ENCODE data around the gene TLX1. TPM values are rescaled to one million over a fixed set of nuclear protein-coding genes. Genes with fewer than 3 reads are reported as not detected.
"Not testable (repeated sequence)": the region's sequence is repeated elsewhere in the genome, so short reads cannot be mapped to it uniquely, and the experiment has no call there.

Gene TLX1
- total RNA-seq, 1 donor from 2014 or later = not detected

DNA sequence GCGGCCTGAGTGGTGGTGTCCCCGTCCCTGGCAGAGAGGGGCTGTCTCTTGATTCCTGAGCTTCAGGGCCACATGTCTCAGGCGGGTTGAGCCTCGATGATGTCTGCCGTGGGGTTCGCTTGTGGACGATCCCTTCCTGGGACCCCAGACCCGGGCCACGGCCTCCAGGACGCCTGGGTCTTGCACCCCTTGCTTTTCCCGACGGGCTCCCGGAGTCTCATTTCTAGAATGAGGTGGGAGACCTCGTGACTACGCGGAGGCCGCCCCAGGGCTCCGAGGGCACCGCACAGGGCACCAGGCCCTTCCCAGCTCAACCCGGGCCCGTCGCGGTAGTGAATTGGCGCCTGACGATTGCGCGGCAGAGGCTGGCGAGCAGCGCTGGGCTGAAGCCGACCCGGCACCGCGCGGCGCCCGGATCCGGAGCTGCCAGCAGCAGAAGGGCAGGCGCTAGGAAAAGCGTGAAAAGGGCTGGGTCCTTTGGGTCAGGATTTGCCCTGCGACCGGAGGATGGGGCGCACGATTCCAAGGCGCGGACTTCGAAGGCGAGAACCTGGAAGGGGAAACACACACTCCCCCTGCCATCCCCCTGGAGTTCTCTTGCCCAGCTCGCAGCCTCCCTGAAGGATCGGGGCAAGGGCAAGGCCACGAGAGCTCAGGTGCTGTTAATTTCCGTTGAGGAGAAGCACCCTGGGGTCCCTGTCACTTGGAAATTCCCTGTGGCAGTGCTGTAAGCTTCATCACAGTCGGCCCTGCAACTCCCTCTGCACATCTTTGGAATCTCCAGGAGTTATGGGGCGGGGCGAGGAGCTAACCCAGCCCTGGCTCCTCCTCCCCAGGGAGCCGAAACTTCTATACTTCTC is 15.5 kb downstream of the TLX1 start:
- Histone ChIP-seq H3K9ac (ENCODE audit: low read depth in 1 of 3, low read length in 3 of 3) (peak overlapping the region in 1 of 3 donors; percentile 16), H3K36me3 (ENCODE audit: control insufficient read depth in 3 of 3, insufficient read depth in 3 of 3, low read length in 3 of 3) (no peaks in the 10 kb centered on the region), H3K9me3 (ENCODE audit: control insufficient read depth in 3 of 3, low read length in 3 of 3) (peaks cover 0 to 9% (median 0%) of the 10 kb centered on the region in 3 donors), H3K27me3 (ENCODE audit: control insufficient read depth in 3 of 3, insufficient read depth in 3 of 3, low read length in 3 of 3) (peaks cover 72 to 85% (median 78%) of the 10 kb centered on the region in 3 donors), H3K4me1 (ENCODE audit: control insufficient read depth in 3 of 3, insufficient read depth in 3 of 3, low read length in 3 of 3) (peaks cover 3 to 16% (median 8%) of the 10 kb centered on the region in 3 donors), H3K27ac (ENCODE audit: low read depth, low read length) (no peak overlapping the region), H3K4me3 (ENCODE audit: low read length in 3 of 3) (peak overlapping the region in 1 of 3 donors; percentile 13)

DNA sequence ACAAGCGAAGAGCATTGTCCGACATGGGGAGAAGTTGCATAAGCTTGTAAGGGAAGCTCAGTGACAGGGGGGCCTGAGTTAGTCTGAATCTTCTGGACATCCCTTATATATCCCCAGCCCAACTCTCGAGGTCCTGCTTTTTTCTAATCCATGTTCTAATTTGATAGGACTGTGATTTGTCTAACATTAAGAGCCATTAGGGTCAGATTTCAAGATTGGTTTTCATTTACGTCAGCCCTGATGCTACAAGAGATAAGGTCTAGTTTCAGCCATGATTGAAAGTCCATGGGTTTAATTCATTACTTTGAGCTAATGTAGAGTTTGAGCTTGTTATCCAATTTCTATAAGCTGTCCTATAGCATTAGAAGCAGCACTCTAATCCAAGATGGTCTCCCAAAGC is 20.3 kb downstream of the TLX1 start:
- Histone ChIP-seq H3K36me3 (ENCODE audit: control insufficient read depth in 3 of 3, insufficient read depth in 3 of 3, low read length in 3 of 3) (no peaks in the 10 kb centered on the region), H3K27ac (ENCODE audit: low read depth, low read length) (no peak overlapping the region), H3K27me3 (ENCODE audit: control insufficient read depth in 3 of 3, insufficient read depth in 3 of 3, low read length in 3 of 3) (peaks cover 56 to 60% (median 58%) of the 10 kb centered on the region in 3 donors), H3K4me1 (ENCODE audit: control insufficient read depth in 3 of 3, insufficient read depth in 3 of 3, low read length in 3 of 3) (peaks cover 0 to 6% (median 2%) of the 10 kb centered on the region in 3 donors), H3K4me3 (ENCODE audit: low read length in 3 of 3) (no peak overlapping the region), H3K9ac (ENCODE audit: low read depth in 1 of 3, low read length in 3 of 3) (no peak overlapping the region), H3K9me3 (ENCODE audit: control insufficient read depth in 3 of 3, low read length in 3 of 3) (peaks cover 0 to 9% (median 0%) of the 10 kb centered on the region in 3 donors)

DNA sequence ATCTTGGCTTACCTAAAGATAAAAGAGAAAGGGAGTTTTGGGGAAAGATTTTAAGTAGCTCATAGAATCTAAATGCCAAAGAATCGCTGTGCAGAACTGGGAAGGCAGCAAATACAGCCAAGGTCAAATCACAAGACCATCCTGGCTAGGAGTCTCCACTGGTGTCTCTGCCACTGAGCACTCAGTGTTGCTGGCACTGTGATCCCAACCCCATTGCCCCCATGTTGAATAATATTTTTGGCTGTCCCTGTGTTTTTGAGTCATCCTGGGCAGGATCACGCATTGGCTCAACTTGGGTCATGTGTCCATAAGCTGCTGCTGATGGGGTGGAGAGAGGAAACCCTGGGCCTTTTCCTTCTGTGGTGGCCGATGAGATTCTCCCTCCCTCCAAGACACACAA is 21.2 kb downstream of the TLX1 start:
- no peak overlapping the region for H3K9ac ChIP-seq (ENCODE audit: low read depth in 1 of 3, low read length in 3 of 3)
- no peak overlapping the region for H3K27ac ChIP-seq (ENCODE audit: low read depth, low read length)
- peaks cover 48 to 54% (median 53%) of the 10 kb centered on the region in 3 donors for H3K27me3 ChIP-seq (ENCODE audit: control insufficient read depth in 3 of 3, insufficient read depth in 3 of 3, low read length in 3 of 3)

GRCh38 chr10:101154506-101154905 is 23.4 kb downstream of the TLX1 start:
- not testable (repeated sequence) for H3K4me3 ChIP-seq (ENCODE audit: low read length in 3 of 3); H3K36me3 ChIP-seq (ENCODE audit: control insufficient read depth in 3 of 3, insufficient read depth in 3 of 3, low read length in 3 of 3)
- peaks cover 35 to 49% (median 47%) of the 10 kb centered on the region in 3 donors for H3K27me3 ChIP-seq (ENCODE audit: control insufficient read depth in 3 of 3, insufficient read depth in 3 of 3, low read length in 3 of 3)

More for the DNA sequence above, 21.2 kb downstream of the TLX1 start:
- H3K4me1 ChIP-seq (ENCODE audit: control insufficient read depth in 3 of 3, insufficient read depth in 3 of 3, low read length in 3 of 3) = no peaks in the 10 kb centered on the region
- H3K9me3 ChIP-seq (ENCODE audit: control insufficient read depth in 3 of 3, low read length in 3 of 3) = peaks cover 0 to 9% (median 0%) of the 10 kb centered on the region in 3 donors
- H3K36me3 ChIP-seq (ENCODE audit: control insufficient read depth in 3 of 3, insufficient read depth in 3 of 3, low read length in 3 of 3) = no peaks in the 10 kb centered on the region
- no peak overlapping the region for H3K4me3 ChIP-seq (ENCODE audit: low read length in 3 of 3)

DNA sequence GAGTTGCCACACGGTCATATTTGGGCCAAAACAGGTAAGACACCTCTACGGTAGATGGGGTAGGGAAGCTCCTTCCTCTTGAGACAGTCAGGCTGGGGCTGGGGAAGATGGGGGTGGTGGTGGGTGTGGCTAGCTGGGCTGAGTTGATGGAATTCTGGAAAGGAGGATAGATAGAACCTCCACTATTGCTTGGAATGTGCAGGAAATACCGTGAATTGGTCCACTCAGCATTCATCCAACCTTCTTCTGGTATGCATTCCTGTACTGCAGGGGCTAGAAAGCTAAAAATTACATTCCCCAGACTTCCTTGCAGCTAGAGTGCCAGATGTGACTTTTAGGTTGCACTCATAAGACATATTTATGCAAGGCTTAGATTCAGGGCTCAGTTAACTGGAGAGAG is 24.8 kb downstream of the TLX1 start:
- H3K9ac ChIP-seq (ENCODE audit: low read depth in 1 of 3, low read length in 3 of 3) = no peak overlapping the region
- H3K4me1 ChIP-seq (ENCODE audit: control insufficient read depth in 3 of 3, insufficient read depth in 3 of 3, low read length in 3 of 3) = no peaks in the 10 kb centered on the region
- H3K4me3 ChIP-seq (ENCODE audit: low read length in 3 of 3) = no peak overlapping the region
- no peaks in the 10 kb centered on the region for H3K9me3 ChIP-seq (ENCODE audit: control insufficient read depth in 3 of 3, low read length in 3 of 3)
- H3K27ac ChIP-seq (ENCODE audit: low read depth, low read length) = no peak overlapping the region
- peaks cover 35 to 46% (median 39%) of the 10 kb centered on the region in 3 donors for H3K27me3 ChIP-seq (ENCODE audit: control insufficient read depth in 3 of 3, insufficient read depth in 3 of 3, low read length in 3 of 3)
- H3K36me3 ChIP-seq (ENCODE audit: control insufficient read depth in 3 of 3, insufficient read depth in 3 of 3, low read length in 3 of 3) = no peaks in the 10 kb centered on the region

More at GRCh38 chr10:101154506-101154905, 23.4 kb downstream of the TLX1 start:
- H3K9ac ChIP-seq (ENCODE audit: low read depth in 1 of 3, low read length in 3 of 3); H3K27ac ChIP-seq (ENCODE audit: low read depth, low read length); H3K4me1 ChIP-seq (ENCODE audit: control insufficient read depth in 3 of 3, insufficient read depth in 3 of 3, low read length in 3 of 3); H3K9me3 ChIP-seq (ENCODE audit: control insufficient read depth in 3 of 3, low read length in 3 of 3): not testable (repeated sequence)

- Histone ChIP-seq H3K27ac (ENCODE audit: low read depth, low read length) (no peak overlapping the region), H3K4me3 (ENCODE audit: low read length in 3 of 3) (no peak overlapping the region), H3K9ac (ENCODE audit: low read depth in 1 of 3, low read length in 3 of 3) (no peak overlapping the region), H3K9me3 (ENCODE audit: control insufficient read depth in 3 of 3, low read length in 3 of 3) (no peaks in the 10 kb centered on the region), H3K4me1 (ENCODE audit: control insufficient read depth in 3 of 3, insufficient read depth in 3 of 3, low read length in 3 of 3) (peaks cover 4 to 6% (median 5%) of the 10 kb centered on the region in 3 donors), H3K27me3 (ENCODE audit: control insufficient read depth in 3 of 3, insufficient read depth in 3 of 3, low read length in 3 of 3) (peaks cover 29 to 47% (median 34%) of the 10 kb centered on the region in 3 donors), H3K36me3 (ENCODE audit: control insufficient read depth in 3 of 3, insufficient read depth in 3 of 3, low read length in 3 of 3) (no peaks in the 10 kb centered on the region)
These were observed 26.8 kb downstream of the TLX1 start for GRCh38 chr10:101157756-101158458.

GRCh38 chr10:101158459-101159058 is 27.5 kb downstream of the TLX1 start:
- Histone ChIP-seq H3K27ac (ENCODE audit: low read depth, low read length) (no peak overlapping the region), H3K27me3 (ENCODE audit: control insufficient read depth in 3 of 3, insufficient read depth in 3 of 3, low read length in 3 of 3) (peaks cover 33 to 50% (median 34%) of the 10 kb centered on the region in 3 donors), H3K9me3 (ENCODE audit: control insufficient read depth in 3 of 3, low read length in 3 of 3) (no peaks in the 10 kb centered on the region), H3K9ac (ENCODE audit: low read depth in 1 of 3, low read length in 3 of 3) (no peak overlapping the region), H3K36me3 (ENCODE audit: control insufficient read depth in 3 of 3, insufficient read depth in 3 of 3, low read length in 3 of 3) (no peaks in the 10 kb centered on the region), H3K4me3 (ENCODE audit: low read length in 3 of 3) (no peak overlapping the region), H3K4me1 (ENCODE audit: control insufficient read depth in 3 of 3, insufficient read depth in 3 of 3, low read length in 3 of 3) (peaks cover 4 to 6% (median 5%) of the 10 kb centered on the region in 3 donors)

DNA sequence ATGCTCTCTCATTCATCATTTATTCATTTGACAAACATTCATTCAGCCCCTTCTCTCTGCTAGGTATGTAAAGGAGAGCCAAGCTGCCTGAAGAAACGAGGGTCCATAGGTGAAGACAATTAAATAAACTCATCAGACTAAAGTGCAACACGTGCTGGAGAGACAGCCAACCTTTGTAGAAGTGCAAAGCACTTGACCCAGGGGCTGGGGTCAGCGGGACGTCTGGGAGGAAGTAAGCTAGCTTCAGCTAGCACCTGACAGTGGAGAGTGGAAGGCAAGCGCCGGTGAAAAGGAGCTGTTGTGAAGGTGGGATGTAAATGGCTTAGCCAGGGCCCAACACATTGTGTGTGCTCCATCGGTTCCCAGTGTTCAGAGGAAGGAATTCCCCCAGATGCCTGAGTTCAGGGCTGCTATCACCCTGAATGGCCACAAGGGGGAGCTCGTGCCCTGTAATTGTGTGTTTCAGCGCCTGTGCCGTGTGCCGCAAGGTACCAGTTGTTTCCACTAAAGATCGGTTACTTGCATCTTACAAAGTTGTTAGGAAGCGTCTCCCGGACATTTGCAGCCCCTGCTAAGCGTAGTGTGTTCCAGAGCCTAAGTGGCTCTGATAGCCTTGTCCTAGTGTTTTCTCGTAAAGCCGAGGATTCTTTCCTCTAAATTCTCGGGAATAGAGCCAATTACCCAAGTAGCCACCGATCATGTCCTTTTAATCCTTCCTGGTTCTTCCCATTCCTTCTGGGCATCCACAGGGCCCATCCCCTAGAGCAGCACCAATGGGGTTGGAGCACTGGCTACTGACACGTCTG is 30.6 kb downstream of the TLX1 start:
- Histone ChIP-seq H3K36me3 (ENCODE audit: control insufficient read depth in 3 of 3, insufficient read depth in 3 of 3, low read length in 3 of 3) (no peaks in the 10 kb centered on the region), H3K4me1 (ENCODE audit: control insufficient read depth in 3 of 3, insufficient read depth in 3 of 3, low read length in 3 of 3) (peaks cover 4 to 6% (median 5%) of the 10 kb centered on the region in 3 donors), H3K9me3 (ENCODE audit: control insufficient read depth in 3 of 3, low read length in 3 of 3) (no peaks in the 10 kb centered on the region), H3K4me3 (ENCODE audit: low read length in 3 of 3) (peak overlapping the region; percentile 57 to 66 (median 65)), H3K27ac (ENCODE audit: low read depth, low read length) (no peak overlapping the region), H3K27me3 (ENCODE audit: control insufficient read depth in 3 of 3, insufficient read depth in 3 of 3, low read length in 3 of 3) (peaks cover 32 to 41% (median 37%) of the 10 kb centered on the region in 3 donors), H3K9ac (ENCODE audit: low read depth in 1 of 3, low read length in 3 of 3) (no peak overlapping the region)

DNA sequence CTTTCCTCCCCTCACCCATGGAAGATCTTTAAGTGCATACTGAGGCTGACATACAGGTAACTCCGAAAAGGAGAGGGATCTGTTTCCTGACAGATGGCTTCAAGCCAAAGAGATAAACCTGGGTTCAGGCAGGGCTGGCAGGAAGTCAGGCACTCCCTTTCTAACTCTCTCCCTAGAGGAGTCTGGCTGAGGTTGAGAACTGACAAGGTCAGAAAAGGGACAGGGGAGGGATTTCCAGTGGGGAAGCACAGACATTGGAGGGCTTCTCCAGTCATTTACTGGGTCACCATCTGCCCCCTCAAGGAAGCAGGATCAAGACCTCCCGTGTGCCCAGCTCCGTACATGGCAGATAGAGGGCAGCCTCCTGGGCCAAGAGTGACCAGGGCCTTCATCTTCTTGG is 31.6 kb downstream of the TLX1 start:
- no peaks in the 10 kb centered on the region for H3K9me3 ChIP-seq (ENCODE audit: control insufficient read depth in 3 of 3, low read length in 3 of 3)
- H3K27ac ChIP-seq (ENCODE audit: low read depth, low read length) = no peak overlapping the region
- no peak overlapping the region for H3K4me3 ChIP-seq (ENCODE audit: low read length in 3 of 3)
- no peak overlapping the region for H3K9ac ChIP-seq (ENCODE audit: low read depth in 1 of 3, low read length in 3 of 3)
- H3K27me3 ChIP-seq (ENCODE audit: control insufficient read depth in 3 of 3, insufficient read depth in 3 of 3, low read length in 3 of 3) = peaks cover 32 to 47% (median 38%) of the 10 kb centered on the region in 3 donors
- no peaks in the 10 kb centered on the region for H3K36me3 ChIP-seq (ENCODE audit: control insufficient read depth in 3 of 3, insufficient read depth in 3 of 3, low read length in 3 of 3)
- H3K4me1 ChIP-seq (ENCODE audit: control insufficient read depth in 3 of 3, insufficient read depth in 3 of 3, low read length in 3 of 3) = peaks cover 4 to 6% (median 5%) of the 10 kb centered on the region in 3 donors

Data from skeletal muscle tissue (tissue), 4 donors.